Endodermal cell (in vitro differentiated cells): ENCODE data around the gene MYOM1. TPM values are rescaled to one million over a fixed set of nuclear protein-coding genes. Genes with fewer than 3 reads are reported as not detected.

Experiments used
- DNase-seq: peaks from one replicate; pipeline ENCODE4 v3.0.0-alpha.2; 2017
- H3K27ac ChIP-seq: 2 replicates; pipeline ENCODE4 v1.5.1; 2013; ENCODE audit warnings: mild to moderate bottlenecking, low read depth, low read length, moderate library complexity
- H3K27me3 ChIP-seq: 2 replicates; pipeline ENCODE4 v1.6.1; 2013; ENCODE audit warnings: mild to moderate bottlenecking, low read length, moderate library complexity; ENCODE audit not compliant: insufficient read depth, control insufficient read depth, poor library complexity, severe bottlenecking
- H3K36me3 ChIP-seq: 2 replicates; pipeline ENCODE4 v1.7.0; 2013; ENCODE audit warnings: mild to moderate bottlenecking, low read length, moderate library complexity; ENCODE audit not compliant: control insufficient read depth, insufficient read depth
- H3K4me1 ChIP-seq: one replicate; pipeline ENCODE4 v1.7.0; 2013; ENCODE audit warnings: low read length; ENCODE audit not compliant: control insufficient read depth, insufficient read depth
- H3K4me3 ChIP-seq: 2 replicates; pipeline ENCODE4 v1.5.1; 2013; ENCODE audit warnings: mild to moderate bottlenecking, low read length, moderate library complexity
- H3K9ac ChIP-seq: 2 replicates; pipeline ENCODE4 v1.6.1; 2013; ENCODE audit warnings: mild to moderate bottlenecking, low read length, moderate library complexity; ENCODE audit not compliant: poor library complexity, severe bottlenecking; ENCODE audit errors: extremely low read depth
- H3K9me3 ChIP-seq: 2 replicates; pipeline ENCODE4 v1.6.1; 2013; ENCODE audit warnings: mild to moderate bottlenecking, low read length, moderate library complexity; ENCODE audit not compliant: control insufficient read depth
- H3K27ac Mint-ChIP-seq: 2 replicates; pipeline ENCODE4 v1.8.0; 2020; ENCODE audit warnings: mixed read lengths
- H3K27me3 Mint-ChIP-seq: 2 replicates; pipeline ENCODE4 v1.8.0; 2021; ENCODE audit warnings: mild to moderate bottlenecking, mixed read lengths; ENCODE audit not compliant: insufficient read depth
- H3K36me3 Mint-ChIP-seq: 2 replicates; pipeline ENCODE4 v1.8.0; 2020; ENCODE audit warnings: low read depth, mixed read lengths
- H3K4me1 Mint-ChIP-seq: 2 replicates; pipeline ENCODE4 v1.8.0; 2020; ENCODE audit warnings: mixed read lengths
- H3K4me3 Mint-ChIP-seq: 2 replicates; pipeline ENCODE4 v1.8.0; 2020; ENCODE audit warnings: mild to moderate bottlenecking, moderate library complexity, mixed read lengths
- H3K9me3 Mint-ChIP-seq: 2 replicates; pipeline ENCODE4 v1.8.0; 2020; ENCODE audit warnings: mild to moderate bottlenecking, mixed read lengths
- WGBS, 2 experiments: methylation state at CpG; one replicate each; pipeline versions ENCODE4 v1.1.5 to v1.1.7; 2013; ENCODE audit warnings: missing lambda C conversion rate in 2 of 2, mixed read lengths in 1 of 2; ENCODE audit not compliant: insufficient coverage in 1 of 2, insufficient read length in 1 of 2; 5-methylcytosine and 5-hydroxymethylcytosine counted together
- total RNA-seq, 2 donors: library from RNA; stranded (reverse); fragmentation: NEBNext Ultra II Directional in 1 of 2; extraction: Animal tissue kit (Norgen Biotek cat#: 25700) in 1 of 2; gene quantifications; 2 replicates in 1 of 2; 3 replicates in 1 of 2; pipeline ENCODE4 v1.2.1, GENCODE V29; 2021
- TF ChIP-seq, protein P1 (sequence below): fragments of 200-600 bp; sonication (generic); conservative IDR thresholded peaks from 2 replicates; pipeline ENCODE4 v1.5.0; 2021; ENCODE audit warnings: antibody characterized with exemption, mild to moderate bottlenecking

The MYOM1 gene
- total RNA-seq, 2 donors from 2014 or later: 0.49 to 0.88 TPM

DNA sequence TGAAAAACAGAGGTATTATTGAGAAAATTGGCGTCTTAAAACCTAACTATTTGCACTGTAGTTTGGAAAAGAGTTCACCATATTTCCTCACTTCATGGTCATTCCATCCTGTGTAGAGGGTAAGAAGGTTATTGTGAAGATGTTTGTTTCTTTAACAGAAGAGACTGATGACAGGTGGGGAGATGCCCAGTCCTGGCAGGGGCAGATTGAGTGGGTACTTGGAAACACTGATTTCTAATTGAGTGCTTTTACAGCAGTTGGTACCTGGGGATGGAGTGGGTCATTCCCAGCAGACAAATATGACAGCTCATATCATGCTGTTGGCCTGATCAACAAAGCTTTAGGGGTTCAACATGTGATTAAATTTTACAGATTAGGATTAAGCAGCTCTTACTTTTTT is 67.5 kb downstream of the MYOM1 start:
- Histone ChIP-seq H3K9ac (no peak overlapping the region), H3K4me3 (no peak overlapping the region), H3K36me3 (no peaks in the 10 kb centered on the region), H3K27ac (no peak overlapping the region), H3K9me3 (no peaks in the 10 kb centered on the region), H3K4me1 (no peaks in the 10 kb centered on the region), H3K27me3 (no peaks in the 10 kb centered on the region)
- H3K36me3 Mint-ChIP-seq: no peaks in the 10 kb centered on the region
- H3K27me3 Mint-ChIP-seq: no peaks in the 10 kb centered on the region
- no peak overlapping the region for H3K27ac Mint-ChIP-seq
- H3K4me3 Mint-ChIP-seq: no peak overlapping the region
- H3K9me3 Mint-ChIP-seq: no peaks in the 10 kb centered on the region
- WGBS, 2 experiments: 88% methylated on average over 1 of the region's 1 CpG; no CpG with 5 or more reads in 1 of the 2 experiments
- TF ChIP-seq, protein P1, sequence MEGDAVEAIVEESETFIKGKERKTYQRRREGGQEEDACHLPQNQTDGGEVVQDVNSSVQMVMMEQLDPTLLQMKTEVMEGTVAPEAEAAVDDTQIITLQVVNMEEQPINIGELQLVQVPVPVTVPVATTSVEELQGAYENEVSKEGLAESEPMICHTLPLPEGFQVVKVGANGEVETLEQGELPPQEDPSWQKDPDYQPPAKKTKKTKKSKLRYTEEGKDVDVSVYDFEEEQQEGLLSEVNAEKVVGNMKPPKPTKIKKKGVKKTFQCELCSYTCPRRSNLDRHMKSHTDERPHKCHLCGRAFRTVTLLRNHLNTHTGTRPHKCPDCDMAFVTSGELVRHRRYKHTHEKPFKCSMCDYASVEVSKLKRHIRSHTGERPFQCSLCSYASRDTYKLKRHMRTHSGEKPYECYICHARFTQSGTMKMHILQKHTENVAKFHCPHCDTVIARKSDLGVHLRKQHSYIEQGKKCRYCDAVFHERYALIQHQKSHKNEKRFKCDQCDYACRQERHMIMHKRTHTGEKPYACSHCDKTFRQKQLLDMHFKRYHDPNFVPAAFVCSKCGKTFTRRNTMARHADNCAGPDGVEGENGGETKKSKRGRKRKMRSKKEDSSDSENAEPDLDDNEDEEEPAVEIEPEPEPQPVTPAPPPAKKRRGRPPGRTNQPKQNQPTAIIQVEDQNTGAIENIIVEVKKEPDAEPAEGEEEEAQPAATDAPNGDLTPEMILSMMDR: no peak
- H3K4me1 Mint-ChIP-seq: peaks cover 5% of the 10 kb centered on the region
- DNase-seq: no peak

DNA sequence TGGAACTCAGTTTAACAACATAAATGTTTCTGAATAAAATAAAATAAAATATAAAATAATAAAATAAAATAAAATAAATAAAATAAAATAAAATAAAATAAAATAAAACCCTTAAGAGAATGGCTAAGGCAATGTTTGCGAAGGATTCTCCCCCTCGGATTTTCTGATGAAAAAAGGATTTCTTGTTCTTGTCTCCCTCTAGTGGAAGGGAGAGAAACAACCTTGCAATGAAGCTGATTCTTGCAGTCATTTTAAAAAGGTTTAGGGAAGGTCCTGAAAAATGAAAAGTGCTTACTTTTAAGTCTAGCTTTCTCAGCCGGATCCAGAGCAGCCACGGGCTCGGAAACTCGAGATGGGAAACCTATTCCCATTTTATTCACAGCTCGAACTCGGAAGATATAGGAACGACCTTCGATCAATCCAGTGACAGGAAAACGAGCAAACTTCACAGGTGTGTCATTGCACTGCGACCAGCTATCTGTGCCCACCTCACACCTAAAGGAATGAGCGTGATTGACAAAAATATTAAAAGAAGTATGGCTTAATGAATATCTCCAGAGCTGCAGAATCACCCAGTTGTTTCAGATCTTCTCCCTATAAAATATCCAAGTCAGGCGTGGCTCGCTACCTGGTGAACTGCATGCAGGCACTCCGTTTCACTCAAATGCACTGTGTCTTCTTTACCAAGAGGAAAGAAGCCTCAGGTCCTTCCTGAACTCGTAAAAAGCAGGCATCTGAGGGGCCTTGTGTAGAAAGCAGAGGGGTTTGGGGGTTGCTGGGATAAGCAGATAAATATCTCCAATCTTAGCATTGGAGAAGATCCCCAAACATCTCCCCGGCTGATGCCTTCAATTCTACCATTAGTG is 68.1 kb downstream of the MYOM1 start:
- H3K36me3 ChIP-seq: no peaks in the 10 kb centered on the region
- no peaks in the 10 kb centered on the region for H3K9me3 ChIP-seq
- Mint-ChIP-seq H3K36me3 (no peaks in the 10 kb centered on the region), H3K9me3 (no peaks in the 10 kb centered on the region), H3K27me3 (no peaks in the 10 kb centered on the region), H3K27ac (no peak overlapping the region), H3K4me1 (peaks cover 5% of the 10 kb centered on the region), H3K4me3 (no peak overlapping the region)
- no peak overlapping the region for H3K9ac ChIP-seq
- DNase-seq: no peak
- H3K27me3 ChIP-seq: no peaks in the 10 kb centered on the region
- H3K4me1 ChIP-seq: no peaks in the 10 kb centered on the region
- TF ChIP-seq, protein P1: peak; percentile 91
- 60 to 64% methylated on average over 10 to 18 of the region's 18 CpGs for WGBS, 2 experiments
- H3K27ac ChIP-seq: no peak overlapping the region
- no peak overlapping the region for H3K4me3 ChIP-seq

DNA sequence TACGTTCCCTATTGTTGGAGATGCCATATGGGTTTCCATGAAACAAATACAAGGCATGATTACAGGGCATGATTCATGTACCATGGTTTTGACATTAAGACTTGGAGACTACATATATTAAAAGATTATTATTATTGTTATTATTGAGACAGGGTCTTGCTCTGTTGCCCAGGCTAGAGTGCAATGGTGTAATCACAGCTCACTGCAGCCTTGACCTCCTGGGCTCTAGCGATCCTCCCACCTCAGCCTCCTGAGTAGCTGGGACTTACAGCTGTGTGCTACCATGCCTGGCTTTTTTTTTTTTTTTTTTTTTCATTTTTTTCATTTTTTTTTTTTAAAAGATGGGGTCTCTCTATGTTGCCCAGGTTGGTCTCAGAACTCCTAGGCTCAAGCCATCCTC is 69.1 kb downstream of the MYOM1 start:
- Histone ChIP-seq H3K27me3 (no peaks in the 10 kb centered on the region), H3K27ac (no peak overlapping the region), H3K9me3 (no peaks in the 10 kb centered on the region), H3K4me3 (no peak overlapping the region), H3K9ac (no peak overlapping the region), H3K4me1 (no peaks in the 10 kb centered on the region), H3K36me3 (no peaks in the 10 kb centered on the region)
- H3K27ac Mint-ChIP-seq: no peak overlapping the region
- no peak for DNase-seq
- no peaks in the 10 kb centered on the region for H3K27me3 Mint-ChIP-seq
- H3K4me1 Mint-ChIP-seq: peaks cover 5% of the 10 kb centered on the region
- H3K9me3 Mint-ChIP-seq: no peaks in the 10 kb centered on the region
- no peak overlapping the region for H3K4me3 Mint-ChIP-seq
- no peaks in the 10 kb centered on the region for H3K36me3 Mint-ChIP-seq
- 98% methylated on average over 2 of the region's 2 CpGs; no CpG with 5 or more reads in 1 of the 2 experiments for WGBS, 2 experiments
- TF ChIP-seq, protein P1: no peak
